Measurements from ENCODE around the gene ARHGEF28.

The ARHGEF28 gene

GRCh38 chr5:73654171-73654811 is 28.3 kb downstream of the ARHGEF28 start:
- H3K4me1 ChIP-seq (ENCODE audit: insufficient read depth, low read length) = no peaks in the 10 kb centered on the region
- H3K36me3 ChIP-seq (ENCODE audit: insufficient read depth, low read length) = no peaks in the 10 kb centered on the region
- H3K9me3 ChIP-seq (ENCODE audit: low read length) = no peaks in the 10 kb centered on the region
- no peak overlapping the region for H3K4me3 ChIP-seq (ENCODE audit: low read length)
- no peak overlapping the region for H2AFZ ChIP-seq (ENCODE audit: low read depth, low read length)
- no peaks in the 10 kb centered on the region for H3K27me3 ChIP-seq (ENCODE audit: insufficient read depth, low read length)

- Histone ChIP-seq H3K4me3 (ENCODE audit: low read length) (no peak overlapping the region), H3K36me3 (ENCODE audit: insufficient read depth, low read length) (no peaks in the 10 kb centered on the region), H3K4me1 (ENCODE audit: insufficient read depth, low read length) (no peaks in the 10 kb centered on the region), H2AFZ (ENCODE audit: low read depth, low read length) (no peak overlapping the region), H3K9me3 (ENCODE audit: low read length) (no peaks in the 10 kb centered on the region), H3K27me3 (ENCODE audit: insufficient read depth, low read length) (no peaks in the 10 kb centered on the region)
Observed at GRCh38 chr5:73654819-73655318, 28.9 kb downstream of the ARHGEF28 start.

GRCh38 chr5:73655521-73656160 is 29.6 kb downstream of the ARHGEF28 start:
- no peaks in the 10 kb centered on the region for H3K27me3 ChIP-seq (ENCODE audit: insufficient read depth, low read length)
- no peaks in the 10 kb centered on the region for H3K36me3 ChIP-seq (ENCODE audit: insufficient read depth, low read length)
- H3K9me3 ChIP-seq (ENCODE audit: low read length) = no peaks in the 10 kb centered on the region
- H3K4me3 ChIP-seq (ENCODE audit: low read length) = no peak overlapping the region
- no peak overlapping the region for H2AFZ ChIP-seq (ENCODE audit: low read depth, low read length)
- no peaks in the 10 kb centered on the region for H3K4me1 ChIP-seq (ENCODE audit: insufficient read depth, low read length)

- H3K36me3 ChIP-seq (ENCODE audit: insufficient read depth, low read length) = no peaks in the 10 kb centered on the region
- H3K27me3 ChIP-seq (ENCODE audit: insufficient read depth, low read length) = peaks cover 8% of the 10 kb centered on the region
- no peak overlapping the region for H2AFZ ChIP-seq (ENCODE audit: low read depth, low read length)
- no peak overlapping the region for H3K4me3 ChIP-seq (ENCODE audit: low read length)
- no peaks in the 10 kb centered on the region for H3K4me1 ChIP-seq (ENCODE audit: insufficient read depth, low read length)
- no peaks in the 10 kb centered on the region for H3K9me3 ChIP-seq (ENCODE audit: low read length)
Observed at GRCh38 chr5:73661753-73662152, 35.8 kb downstream of the ARHGEF28 start.

DNA sequence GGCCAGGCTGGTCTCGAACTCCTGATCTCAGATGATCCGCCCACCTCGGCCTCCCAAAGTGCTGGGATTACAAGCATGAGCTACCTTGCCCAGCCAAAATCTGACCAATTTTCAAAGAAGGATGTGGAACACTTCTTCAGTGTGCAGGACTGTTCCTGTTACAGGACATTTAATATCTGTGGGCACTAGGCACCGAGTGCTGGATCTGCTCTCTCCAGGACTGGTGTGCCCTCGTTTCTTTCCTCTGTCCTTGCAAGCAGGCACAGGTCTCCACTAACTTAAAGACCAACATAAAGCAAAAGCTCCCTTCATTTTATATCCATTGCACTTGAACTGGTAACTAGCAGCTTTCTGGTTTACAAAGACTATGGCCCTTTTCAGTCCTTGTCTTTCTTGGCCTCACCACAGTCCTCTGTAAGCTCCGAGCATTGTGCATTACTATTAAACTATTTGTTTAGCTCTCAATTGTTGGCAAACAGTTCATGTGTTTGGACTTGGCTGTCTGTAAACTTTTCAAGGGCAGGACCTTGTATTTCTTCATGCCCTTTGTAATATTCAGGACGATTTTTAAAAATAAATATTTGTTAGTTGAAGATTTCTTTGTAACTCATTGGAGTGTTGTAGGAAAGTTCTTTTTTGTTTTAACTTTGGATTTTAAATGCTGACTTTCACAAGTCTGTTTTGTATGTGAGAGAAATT is 37.3 kb downstream of the ARHGEF28 start:
- Histone ChIP-seq H3K4me1 (ENCODE audit: insufficient read depth, low read length) (no peaks in the 10 kb centered on the region), H3K9me3 (ENCODE audit: low read length) (no peaks in the 10 kb centered on the region), H2AFZ (ENCODE audit: low read depth, low read length) (no peak overlapping the region), H3K36me3 (ENCODE audit: insufficient read depth, low read length) (no peaks in the 10 kb centered on the region), H3K4me3 (ENCODE audit: low read length) (no peak overlapping the region), H3K27me3 (ENCODE audit: insufficient read depth, low read length) (peaks cover 8% of the 10 kb centered on the region)

GRCh38 chr5:73663860-73664240 is 37.9 kb downstream of the ARHGEF28 start:
- Histone ChIP-seq H3K4me1 (ENCODE audit: insufficient read depth, low read length) (no peaks in the 10 kb centered on the region), H3K27me3 (ENCODE audit: insufficient read depth, low read length) (peaks cover 8% of the 10 kb centered on the region), H3K36me3 (ENCODE audit: insufficient read depth, low read length) (no peaks in the 10 kb centered on the region), H2AFZ (ENCODE audit: low read depth, low read length) (no peak overlapping the region), H3K9me3 (ENCODE audit: low read length) (no peaks in the 10 kb centered on the region), H3K4me3 (ENCODE audit: low read length) (no peak overlapping the region)

DNA sequence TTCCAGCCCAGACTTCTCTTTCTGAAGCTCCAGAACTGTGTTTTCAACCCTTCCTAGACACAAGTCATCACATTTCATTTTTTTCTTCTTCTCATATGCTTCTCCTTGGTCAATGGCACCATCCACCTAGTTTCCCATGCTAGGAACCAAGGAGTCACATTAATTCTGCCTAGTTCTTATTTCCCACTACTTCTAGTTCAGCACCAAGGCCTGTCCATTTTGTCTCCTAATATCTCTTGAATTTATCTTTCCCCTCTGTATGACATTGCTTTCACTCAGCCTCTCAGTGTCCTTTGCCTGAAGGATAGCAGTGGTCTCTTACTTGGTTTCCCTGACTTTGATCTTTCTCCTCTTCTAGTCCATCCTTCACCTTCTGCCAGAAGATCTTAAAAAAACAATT is 38.8 kb downstream of the ARHGEF28 start:
- no peak overlapping the region for H2AFZ ChIP-seq (ENCODE audit: low read depth, low read length)
- no peaks in the 10 kb centered on the region for H3K36me3 ChIP-seq (ENCODE audit: insufficient read depth, low read length)
- no peak overlapping the region for H3K4me3 ChIP-seq (ENCODE audit: low read length)
- no peaks in the 10 kb centered on the region for H3K9me3 ChIP-seq (ENCODE audit: low read length)
- peaks cover 8% of the 10 kb centered on the region for H3K27me3 ChIP-seq (ENCODE audit: insufficient read depth, low read length)
- H3K4me1 ChIP-seq (ENCODE audit: insufficient read depth, low read length) = no peaks in the 10 kb centered on the region

DNA sequence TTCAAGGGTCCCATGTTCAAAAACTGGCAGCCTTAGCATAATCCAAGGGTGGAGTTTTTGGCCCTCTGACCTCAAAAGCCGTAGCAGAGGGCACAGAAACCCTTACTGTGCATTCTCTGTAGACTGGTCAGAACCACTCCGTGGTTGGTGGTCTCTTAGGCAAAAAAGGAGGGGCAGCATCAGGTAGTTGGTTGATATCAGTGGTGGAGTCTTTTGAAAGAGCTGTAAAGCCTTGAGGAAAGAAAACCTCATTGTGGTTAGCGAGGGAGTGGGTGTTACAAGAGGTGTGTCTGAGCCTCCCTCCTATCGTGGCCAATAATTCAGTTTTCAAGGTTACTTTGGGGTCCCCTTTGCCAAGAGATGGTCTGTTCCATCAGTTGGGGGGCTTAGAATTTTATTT is 40.9 kb downstream of the ARHGEF28 start:
- Histone ChIP-seq H3K36me3 (ENCODE audit: insufficient read depth, low read length) (no peaks in the 10 kb centered on the region), H3K4me3 (ENCODE audit: low read length) (no peak overlapping the region), H3K9me3 (ENCODE audit: low read length) (no peaks in the 10 kb centered on the region), H3K4me1 (ENCODE audit: insufficient read depth, low read length) (no peaks in the 10 kb centered on the region), H2AFZ (ENCODE audit: low read depth, low read length) (no peak overlapping the region), H3K27me3 (ENCODE audit: insufficient read depth, low read length) (peaks cover 5% of the 10 kb centered on the region)

- Histone ChIP-seq H3K27me3 (ENCODE audit: insufficient read depth, low read length) (peaks cover 5% of the 10 kb centered on the region), H3K36me3 (ENCODE audit: insufficient read depth, low read length) (no peaks in the 10 kb centered on the region), H3K4me3 (ENCODE audit: low read length) (no peak overlapping the region), H3K9me3 (ENCODE audit: low read length) (no peaks in the 10 kb centered on the region), H2AFZ (ENCODE audit: low read depth, low read length) (no peak overlapping the region), H3K4me1 (ENCODE audit: insufficient read depth, low read length) (no peaks in the 10 kb centered on the region)
Observed at GRCh38 chr5:73668017-73668416, 42.0 kb downstream of the ARHGEF28 start.

GRCh38 chr5:73668486-73669111 is 42.6 kb downstream of the ARHGEF28 start:
- Histone ChIP-seq H3K36me3 (ENCODE audit: insufficient read depth, low read length) (no peaks in the 10 kb centered on the region), H3K27me3 (ENCODE audit: insufficient read depth, low read length) (peaks cover 5% of the 10 kb centered on the region), H2AFZ (ENCODE audit: low read depth, low read length) (no peak overlapping the region), H3K9me3 (ENCODE audit: low read length) (no peaks in the 10 kb centered on the region), H3K4me3 (ENCODE audit: low read length) (no peak overlapping the region), H3K4me1 (ENCODE audit: insufficient read depth, low read length) (no peaks in the 10 kb centered on the region)

- no peak overlapping the region for H2AFZ ChIP-seq (ENCODE audit: low read depth, low read length)
- H3K4me1 ChIP-seq (ENCODE audit: insufficient read depth, low read length) = no peaks in the 10 kb centered on the region
- H3K27me3 ChIP-seq (ENCODE audit: insufficient read depth, low read length) = no peaks in the 10 kb centered on the region
- H3K4me3 ChIP-seq (ENCODE audit: low read length) = no peak overlapping the region
- H3K36me3 ChIP-seq (ENCODE audit: insufficient read depth, low read length) = no peaks in the 10 kb centered on the region
- no peaks in the 10 kb centered on the region for H3K9me3 ChIP-seq (ENCODE audit: low read length)
Observed at GRCh38 chr5:73670731-73671130, 44.7 kb downstream of the ARHGEF28 start.

- H2AFZ ChIP-seq (ENCODE audit: low read depth, low read length) = no peak overlapping the region
- no peak overlapping the region for H3K4me3 ChIP-seq (ENCODE audit: low read length)
Observed at GRCh38 chr5:73672132-73672531, 46.1 kb downstream of the ARHGEF28 start.

GRCh38 chr5:73673161-73673591 is 47.2 kb downstream of the ARHGEF28 start:
- Histone ChIP-seq H3K36me3 (ENCODE audit: insufficient read depth, low read length) (no peaks in the 10 kb centered on the region), H2AFZ (ENCODE audit: low read depth, low read length) (no peak overlapping the region), H3K27me3 (ENCODE audit: insufficient read depth, low read length) (no peaks in the 10 kb centered on the region), H3K9me3 (ENCODE audit: low read length) (no peaks in the 10 kb centered on the region), H3K4me3 (ENCODE audit: low read length) (no peak overlapping the region), H3K4me1 (ENCODE audit: insufficient read depth, low read length) (no peaks in the 10 kb centered on the region)

More at GRCh38 chr5:73672132-73672531, 46.1 kb downstream of the ARHGEF28 start:
- no peaks in the 10 kb centered on the region for H3K27me3 ChIP-seq (ENCODE audit: insufficient read depth, low read length)
- no peaks in the 10 kb centered on the region for H3K9me3 ChIP-seq (ENCODE audit: low read length)
- no peaks in the 10 kb centered on the region for H3K36me3 ChIP-seq (ENCODE audit: insufficient read depth, low read length)
- H3K4me1 ChIP-seq (ENCODE audit: insufficient read depth, low read length) = no peaks in the 10 kb centered on the region

All from neuron (in vitro differentiated cells).